Iris pigment epithelial cell (primary cell): ENCODE data around the gene COL8A2.

ENCODE experiments used
- DNase-seq: peaks from one replicate; pipeline ENCODE4 v3.0.0-alpha.2; 2011; ENCODE audit warnings: low read depth

COL8A2 gene

DNA sequence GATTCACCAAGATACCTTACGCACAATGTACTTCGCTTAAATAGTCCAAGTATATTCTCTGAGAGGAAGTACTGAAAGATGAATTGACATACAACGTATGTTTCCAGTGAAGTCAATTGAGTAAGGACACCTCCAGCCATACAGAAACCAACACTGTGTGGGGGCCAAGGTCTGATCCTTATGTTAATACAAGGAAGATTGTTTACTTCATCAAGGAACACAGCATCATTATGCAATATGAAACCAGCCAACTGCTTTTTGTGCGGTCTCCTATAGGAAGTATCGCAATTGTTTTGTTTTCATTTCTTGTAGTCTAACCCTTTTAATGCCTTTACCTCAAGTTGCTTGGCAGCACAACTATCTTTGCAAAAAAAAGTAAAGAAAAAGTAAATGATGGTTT, 69.3 kb downstream of the COL8A2 start:
- peak; percentile 18 for DNase-seq

DNA sequence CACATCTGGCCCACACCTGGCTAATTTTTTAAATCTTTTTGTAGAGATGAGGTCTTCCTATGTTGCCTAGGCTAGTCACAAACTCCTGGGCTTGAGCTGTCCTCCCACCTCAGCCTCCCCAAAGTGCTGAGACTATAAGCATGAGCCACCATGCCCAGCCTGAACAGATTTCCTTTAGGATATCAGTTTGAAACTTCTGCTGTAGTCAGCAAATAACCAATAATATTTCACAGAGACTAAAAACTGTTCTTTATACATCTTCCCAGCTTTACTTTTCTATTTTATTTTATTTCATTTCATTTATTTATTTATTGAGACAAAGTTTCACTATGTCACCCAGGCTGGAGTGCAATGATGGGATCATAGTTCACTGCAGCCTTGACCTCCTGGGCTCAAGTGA, 71.0 kb downstream of the COL8A2 start:
- no peak for DNase-seq

- no peak for DNase-seq
These were observed 73.2 kb downstream of the COL8A2 start for GRCh38 chr1:36051821-36052220.
